Measurements from ENCODE around the gene CHST4. TPM values are rescaled to one million over a fixed set of nuclear protein-coding genes. Genes with fewer than 3 reads are reported as not detected.

CHST4 gene
- total RNA-seq, 2 experiments from 2014 or later, result 0.29 to 4.5 TPM

GRCh38 chr16:71555230-71555891 lies 29.1 kb downstream of the CHST4 start:
- H3K4me2 ChIP-seq (ENCODE audit: low read length), result no peak overlapping the region
- CTCF ChIA-PET (ENCODE audit: unreplicated experiment), result interaction anchor here (0.5 kb wide), 1 partner anchor 11 kb away, joined by 3 read pairs; no protein-coding TSS in a partner anchor
- no peaks in the 10 kb centered on the region for H3K9me3 ChIP-seq (ENCODE audit: low read length)
- H4K20me1 ChIP-seq (ENCODE audit: insufficient read depth, low read length), result no peaks in the 10 kb centered on the region
- no peak overlapping the region for H3K4me3 ChIP-seq (ENCODE audit: low read depth, low read length, poor library complexity, severe bottlenecking)
- intact Hi-C loops (cut with micrococcal nuclease; ENCODE audit: unreplicated experiment), result no loop called here
- H3K79me2 ChIP-seq (ENCODE audit: insufficient read depth, low read depth, low read length), result no peaks in the 10 kb centered on the region
- POLR2A ChIA-PET, result interaction anchor here (0.6 to 1.1 kb wide), 3 partner anchors 17 to 26 kb away, joined by 3 to 4 read pairs (median 4); no protein-coding TSS in a partner anchor
- no peak overlapping the region for H3K27ac ChIP-seq (ENCODE audit: low read depth, low read length, poor library complexity, severe bottlenecking)
- H3K4me1 ChIP-seq (ENCODE audit: insufficient read depth, low read length, poor library complexity, severe bottlenecking), result no peaks in the 10 kb centered on the region
- no peaks in the 10 kb centered on the region for H3K9me2 ChIP-seq (ENCODE audit: insufficient read depth, low read length)
- BruUV-seq (replicated peaks), result no TSS peak
- TF ChIP-seq CTCF (conservative IDR thresholded peaks at IDR 0.05; ENCODE audit: low read length) (no peak), EZH2phosphoT487 (IDR thresholded peaks at IDR 0.05; ENCODE audit: borderline replicate concordance, low read depth, low read length) (no peak)
- H3K36me3 ChIP-seq (ENCODE audit: insufficient read depth, low read length), result no peaks in the 10 kb centered on the region
- H2AFZ ChIP-seq (ENCODE audit: low read length), result no peak overlapping the region
- DNase-seq (ENCODE audit: low spot score), result no peak

GRCh38 chr16:71557299-71557698 lies 31.1 kb downstream of the CHST4 start:
- Histone ChIP-seq H3K4me2 (ENCODE audit: low read length) (no peak overlapping the region), H4K20me1 (ENCODE audit: insufficient read depth, low read length) (no peaks in the 10 kb centered on the region), H3K9me2 (ENCODE audit: insufficient read depth, low read length) (no peaks in the 10 kb centered on the region), H2AFZ (ENCODE audit: low read length) (no peak overlapping the region), H3K27ac (ENCODE audit: low read depth, low read length, poor library complexity, severe bottlenecking) (no peak overlapping the region), H3K4me3 (ENCODE audit: low read depth, low read length, poor library complexity, severe bottlenecking) (no peak overlapping the region), H3K36me3 (ENCODE audit: insufficient read depth, low read length) (no peaks in the 10 kb centered on the region), H3K4me1 (ENCODE audit: insufficient read depth, low read length, poor library complexity, severe bottlenecking) (no peaks in the 10 kb centered on the region), H3K9me3 (ENCODE audit: low read length) (peaks cover 4% of the 10 kb centered on the region), H3K79me2 (ENCODE audit: insufficient read depth, low read depth, low read length) (no peaks in the 10 kb centered on the region)
- intact Hi-C loops (cut with micrococcal nuclease; ENCODE audit: unreplicated experiment), result no loop called here
- BruUV-seq (replicated peaks), result no TSS peak
- TF ChIP-seq EZH2phosphoT487 (IDR thresholded peaks at IDR 0.05; ENCODE audit: borderline replicate concordance, low read depth, low read length), result no peak
- no peak for TF ChIP-seq CTCF (conservative IDR thresholded peaks at IDR 0.05; ENCODE audit: low read length)
- POLR2A ChIA-PET, result interaction anchor here (0.9 kb wide), 1 partner anchor 52 kb away, joined by 10 read pairs; no protein-coding TSS in a partner anchor
- CTCF ChIA-PET (ENCODE audit: unreplicated experiment), result no interaction called here
- no peak for DNase-seq (ENCODE audit: low spot score)

- intact Hi-C loops (cut with micrococcal nuclease; ENCODE audit: unreplicated experiment), result no loop called here
Measured at GRCh38 chr16:71557954-71558582, 31.8 kb downstream of the CHST4 start.

More at GRCh38 chr16:71557954-71558582, 31.8 kb downstream of the CHST4 start:
- Histone ChIP-seq H4K20me1 (ENCODE audit: insufficient read depth, low read length) (no peaks in the 10 kb centered on the region), H2AFZ (ENCODE audit: low read length) (no peak overlapping the region), H3K9me3 (ENCODE audit: low read length) (peaks cover 10% of the 10 kb centered on the region), H3K79me2 (ENCODE audit: insufficient read depth, low read depth, low read length) (no peaks in the 10 kb centered on the region), H3K9me2 (ENCODE audit: insufficient read depth, low read length) (no peaks in the 10 kb centered on the region), H3K4me3 (ENCODE audit: low read depth, low read length, poor library complexity, severe bottlenecking) (no peak overlapping the region), H3K36me3 (ENCODE audit: insufficient read depth, low read length) (no peaks in the 10 kb centered on the region), H3K4me1 (ENCODE audit: insufficient read depth, low read length, poor library complexity, severe bottlenecking) (no peaks in the 10 kb centered on the region), H3K27ac (ENCODE audit: low read depth, low read length, poor library complexity, severe bottlenecking) (no peak overlapping the region), H3K4me2 (ENCODE audit: low read length) (no peak overlapping the region)
- BruUV-seq (replicated peaks), result no TSS peak
- no peak for DNase-seq (ENCODE audit: low spot score)
- ChIA-PET CTCF (ENCODE audit: unreplicated experiment) (no interaction called here), POLR2A (interaction anchor here (0.7 to 0.9 kb wide), 2 partner anchors 46 to 51 kb away, joined by 3 to 10 read pairs; no protein-coding TSS in a partner anchor)
- TF ChIP-seq CTCF (conservative IDR thresholded peaks at IDR 0.05; ENCODE audit: low read length) (no peak), EZH2phosphoT487 (IDR thresholded peaks at IDR 0.05; ENCODE audit: borderline replicate concordance, low read depth, low read length) (no peak)

All from OCI-LY7 (cell line).